CD14-positive monocyte (primary cell): ENCODE measurements around the gene HOXA1. TPM values are rescaled to one million over a fixed set of nuclear protein-coding genes. Genes with fewer than 3 reads are reported as not detected.

Experiments used
- DNase-seq, 3 donors: peaks; one replicate each; pipeline ENCODE4 v3.0.0-alpha.2; 2011 to 2022
- H2AFZ ChIP-seq: 2 replicates; pipeline ENCODE4 v1.6.0; 2012; ENCODE audit warnings: mild to moderate bottlenecking, low read depth, low read length, inconsistent platforms; ENCODE audit not compliant: insufficient read depth, poor library complexity, severe bottlenecking
- H3K27ac ChIP-seq, 2 donors: 1 replicate in 1 of 2; 2 replicates in 1 of 2; pipeline ENCODE4 v1.5.1; 2012 to 2013; ENCODE audit warnings: low read length in 2 of 2, control low read depth in 1 of 2, inconsistent platforms in 1 of 2, low read depth in 1 of 2, mild to moderate bottlenecking in 1 of 2
- H3K27me3 ChIP-seq, 2 donors: one replicate each; pipeline versions ENCODE4 v1.6.0 to v1.6.1; 2011 to 2013; ENCODE audit warnings: low read length in 2 of 2; ENCODE audit not compliant: control insufficient read depth in 2 of 2, insufficient read depth in 2 of 2
- H3K36me3 ChIP-seq, 2 donors: replicated peaks in 1 of 2; 1 replicate in 1 of 2; 2 replicates in 1 of 2; pipeline versions ENCODE4 v1.5.1 to v1.6.1; 2012 to 2013; ENCODE audit warnings: low read length in 2 of 2, control low read depth in 1 of 2, inconsistent platforms in 1 of 2, mild to moderate bottlenecking in 1 of 2; ENCODE audit not compliant: insufficient read depth in 2 of 2, control insufficient read depth in 1 of 2
- H3K4me1 ChIP-seq, 2 donors: 1 replicate in 1 of 2; 2 replicates in 1 of 2; pipeline versions ENCODE4 v1.5.1 to v1.6.1; 2012 to 2013; ENCODE audit warnings: low read length in 2 of 2, control low read depth in 1 of 2, inconsistent platforms in 1 of 2, mild to moderate bottlenecking in 1 of 2, moderate library complexity in 1 of 2; ENCODE audit not compliant: insufficient read depth in 2 of 2, control insufficient read depth in 1 of 2
- H3K4me2 ChIP-seq: replicated peaks from 2 replicates; pipeline ENCODE3; 2012; ENCODE audit warnings: low read length, moderate library complexity, mild to moderate bottlenecking; ENCODE audit not compliant: poor library complexity, severe bottlenecking; ENCODE audit errors: extremely low read depth
- H3K4me3 ChIP-seq, 3 experiments: fragments of 200-600 bp in 1 of 3; sonication (generic) in 1 of 3; replicated peaks in 1 of 3; 1 replicate in 2 of 3; 2 replicates in 1 of 3; pipeline ENCODE4 v1.5.1; 2011 to 2013; ENCODE audit warnings: low read length in 3 of 3, mild to moderate bottlenecking in 3 of 3, control low read depth in 2 of 3, low read depth in 2 of 3, inconsistent platforms in 1 of 3, moderate library complexity in 1 of 3
- H3K79me2 ChIP-seq: 2 replicates; pipeline ENCODE4 v1.6.0; 2012; ENCODE audit warnings: mild to moderate bottlenecking, control low read depth, inconsistent platforms, low read length, moderate library complexity; ENCODE audit not compliant: insufficient read depth
- H3K9ac ChIP-seq: 2 replicates; pipeline ENCODE4 v1.6.0; 2017; ENCODE audit warnings: low read length, mild to moderate bottlenecking; ENCODE audit not compliant: insufficient read depth, poor library complexity, severe bottlenecking
- H3K9me3 ChIP-seq, 2 donors: replicated peaks in 1 of 2; 1 replicate in 1 of 2; 2 replicates in 1 of 2; pipeline versions ENCODE4 v1.5.1 to v1.6.1; 2012 to 2013; ENCODE audit warnings: low read length in 2 of 2, control low read depth in 1 of 2; ENCODE audit not compliant: control insufficient read depth in 1 of 2, insufficient read depth in 1 of 2
- H4K20me1 ChIP-seq: 2 replicates; pipeline ENCODE4 v1.6.0; 2012; ENCODE audit warnings: mild to moderate bottlenecking, low read length, control low read depth, moderate library complexity; ENCODE audit not compliant: insufficient read depth
- H3K27ac Mint-ChIP-seq, 7 donors: one replicate each; pipeline ENCODE4 v1.8.0; 2020; ENCODE audit warnings: mild to moderate bottlenecking in 7 of 7, mixed read lengths in 7 of 7, moderate library complexity in 6 of 7, inconsistent platforms in 2 of 7
- H3K27me3 Mint-ChIP-seq, 3 donors: one replicate each; pipeline ENCODE4 v1.8.0; 2021 to 2022; ENCODE audit warnings: low read depth in 3 of 3, mild to moderate bottlenecking in 3 of 3, mixed read lengths in 3 of 3, moderate library complexity in 3 of 3, inconsistent platforms in 1 of 3
- H3K36me3 Mint-ChIP-seq, 2 donors: one replicate each; pipeline ENCODE4 v1.8.0; 2020; ENCODE audit warnings: mixed read lengths in 2 of 2, inconsistent platforms in 1 of 2, mild to moderate bottlenecking in 1 of 2
- H3K4me1 Mint-ChIP-seq: one replicate; pipeline ENCODE4 v1.8.0; 2020; ENCODE audit warnings: mild to moderate bottlenecking, mixed read lengths
- H3K4me3 Mint-ChIP-seq, 2 donors: one replicate each; pipeline ENCODE4 v1.8.0; 2020; ENCODE audit warnings: mild to moderate bottlenecking in 2 of 2, mixed read lengths in 2 of 2, moderate library complexity in 1 of 2
- H3K9me3 Mint-ChIP-seq, 7 donors: one replicate each; pipeline ENCODE4 v1.8.0; 2020 to 2022; ENCODE audit warnings: mixed read lengths in 7 of 7, mild to moderate bottlenecking in 6 of 7, moderate library complexity in 6 of 7, inconsistent platforms in 2 of 7
- CTCF ChIP-seq: fragments of 200-600 bp; IDR thresholded peaks from one replicate; pipeline ENCODE4 v1.8.0; 2022; ENCODE audit warnings: antibody characterized with exemption, mild to moderate bottlenecking
- WGBS: methylation state at CpG from one replicate; pipeline ENCODE4 v1.1.5; 2013; ENCODE audit warnings: missing lambda C conversion rate; ENCODE audit not compliant: insufficient coverage; 5-methylcytosine and 5-hydroxymethylcytosine counted together
- intact Hi-C, 2 donors: fragments of 100-400 bp; cut with micrococcal nuclease; formaldehyde crosslinking; loops; one replicate each; pipeline versions ENCODE4 v1.15.0 to v1.15.1; 2023
- polyA plus RNA-seq, 3 donors: library from polyadenylated mRNA; depleted of rRNA in 1 of 3; unstranded in 2 of 3; stranded (reverse) in 1 of 3; fragments of 300-500 nt in 2 of 3; fragments of >200 nt in 1 of 3; fragmentation: Illumina TruSeq in 2 of 3; gene quantifications; 1 replicate in 2 of 3; 2 replicates in 1 of 3; pipeline ENCODE4 v1.2.3, GENCODE V29; 2012 to 2021

The HOXA1 gene
- polyA plus RNA-seq, 3 donors: 0.11 to 0.37 TPM; not detected in 1

DNA sequence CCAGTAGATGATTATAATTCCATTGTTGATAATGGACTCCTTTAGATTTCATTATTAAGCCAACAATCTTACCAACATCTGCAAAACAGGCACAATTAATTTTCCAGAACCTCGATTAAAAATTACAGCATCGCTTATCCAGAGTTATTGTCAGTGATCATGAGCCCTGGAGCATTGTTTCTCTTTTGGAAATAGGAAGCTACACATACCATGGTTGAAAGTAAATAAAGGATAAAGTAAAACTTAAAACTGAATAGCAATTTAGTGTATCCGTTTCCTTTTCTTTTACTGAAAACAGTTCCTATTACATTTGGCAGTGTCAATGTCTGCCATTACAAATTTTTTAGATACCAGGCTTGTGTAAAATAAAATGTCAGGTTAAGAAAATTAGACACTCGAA is 16.6 kb upstream of the HOXA1 start:
- Histone ChIP-seq H3K36me3 (no peaks in the 10 kb centered on the region), H3K4me2 (no peak overlapping the region), H2AFZ (no peak overlapping the region), H3K79me2 (no peaks in the 10 kb centered on the region), H3K27me3 (no peaks in the 10 kb centered on the region), H3K9ac (no peak overlapping the region), H3K9me3 (peaks cover 0 to 4% of the 10 kb centered on the region in 2 donors), H4K20me1 (no peaks in the 10 kb centered on the region), H3K4me3 (no peak overlapping the region), H3K27ac (no peak overlapping the region), H3K4me1 (no peaks in the 10 kb centered on the region)
- H3K4me3 Mint-ChIP-seq: no peak overlapping the region
- WGBS: no CpG with 5 or more reads among the region's 4 CpGs
- H3K9me3 Mint-ChIP-seq: peaks cover 0 to 13% (median 3%) of the 10 kb centered on the region in 7 donors
- no peaks in the 10 kb centered on the region for H3K36me3 Mint-ChIP-seq
- no peak for TF ChIP-seq CTCF
- H3K4me1 Mint-ChIP-seq: no peaks in the 10 kb centered on the region
- intact Hi-C loops: no loop called here
- H3K27me3 Mint-ChIP-seq: peaks cover 2 to 4% (median 3%) of the 10 kb centered on the region in 3 donors
- DNase-seq: no peak
- no peak overlapping the region for H3K27ac Mint-ChIP-seq

- Histone ChIP-seq H3K4me2 (no peak overlapping the region), H3K9ac (no peak overlapping the region), H3K4me3 (no peak overlapping the region), H3K27me3 (no peaks in the 10 kb centered on the region), H3K27ac (no peak overlapping the region), H3K9me3 (peaks cover 0 to 4% of the 10 kb centered on the region in 2 donors), H3K79me2 (no peaks in the 10 kb centered on the region), H3K36me3 (no peaks in the 10 kb centered on the region), H4K20me1 (no peaks in the 10 kb centered on the region), H3K4me1 (no peaks in the 10 kb centered on the region), H2AFZ (no peak overlapping the region)
- Mint-ChIP-seq H3K4me1 (no peaks in the 10 kb centered on the region), H3K27me3 (peaks cover 1 to 4% (median 2%) of the 10 kb centered on the region in 3 donors), H3K4me3 (no peak overlapping the region), H3K9me3 (peaks cover 0 to 13% (median 3%) of the 10 kb centered on the region in 7 donors), H3K36me3 (no peaks in the 10 kb centered on the region), H3K27ac (no peak overlapping the region)
- no CpG with 5 or more reads among the region's 4 CpGs for WGBS
- DNase-seq: no peak
- intact Hi-C loops: no loop called here
- TF ChIP-seq CTCF: no peak
Observed at GRCh38 chr7:27111751-27112277, 16.0 kb upstream of the HOXA1 start.
